Measurements from ENCODE around the gene TECPR1. TPM values are rescaled to one million over a fixed set of nuclear protein-coding genes. Genes with fewer than 3 reads are reported as not detected.

TECPR1 gene
- total and polyA plus RNA-seq, 2 of the 8 experiments (the other 6 are each of a cell fraction or from before 2014, with no cell fraction given), result 1.3 to 11.1 TPM

DNA sequence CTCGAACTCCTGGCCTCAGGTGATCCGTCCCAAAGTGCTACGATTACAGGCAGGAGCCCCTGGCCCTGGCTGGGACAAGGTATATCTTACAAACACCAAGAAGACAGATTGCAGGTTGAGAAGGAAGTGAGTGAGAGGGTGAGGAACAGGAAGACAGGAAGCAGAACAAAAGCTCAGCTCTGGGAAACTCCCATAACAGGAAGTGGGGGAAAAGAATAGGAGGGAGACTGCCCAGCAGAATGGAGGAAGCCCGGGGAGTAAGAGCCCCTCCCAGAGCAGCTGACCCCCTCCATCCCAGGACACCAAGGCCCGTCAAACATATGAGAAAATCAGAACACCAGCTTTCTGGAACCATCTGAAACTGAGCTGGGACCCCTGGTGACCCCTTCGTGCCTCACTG is 2.9 kb downstream of the TECPR1 start:
- Histone ChIP-seq H3K27ac (ENCODE audit: low read depth, low read length) (no peak overlapping the region), H3K79me2 (ENCODE audit: control insufficient read depth in 1 of 2, insufficient read depth in 2 of 2, low read length in 2 of 2) (peaks cover 0 to 7% of the 10 kb centered on the region in 2 experiments; a peak in 1 of 4 replicates), H2BK120ac (replicated peaks; ENCODE audit: low read depth, low read length) (no peak overlapping the region), H2BK15ac (ENCODE audit: low read length) (no peak overlapping the region), H3K56ac (replicated peaks; ENCODE audit: insufficient read length, low read depth, low read length) (no peak overlapping the region), H3K9ac (replicated peaks in 1 of 4; ENCODE audit: extremely low read depth in 1 of 4, low read depth in 3 of 4, low read length in 3 of 4) (no peak overlapping the region), H2AK5ac (ENCODE audit: low read depth, low read length) (no peak overlapping the region), H3K14ac (ENCODE audit: insufficient read length) (no peak overlapping the region), H4K5ac (ENCODE audit: insufficient read length, low read depth, low read length) (no peak overlapping the region), H2BK20ac (ENCODE audit: low read length) (no peak overlapping the region), H3K36me3 (ENCODE audit: control insufficient read depth in 2 of 4, insufficient read depth in 4 of 4, low read length in 3 of 4) (no peaks in the 10 kb centered on the region), H3K23ac (ENCODE audit: insufficient read length) (no peak overlapping the region), H2BK12ac (ENCODE audit: low read depth, low read length) (no peak overlapping the region), H2AFZ (ENCODE audit: low read length) (no peak overlapping the region), H3K4me1 (replicated peaks in 1 of 4; ENCODE audit: control insufficient read depth in 3 of 4, insufficient read depth in 4 of 4, low read length in 3 of 4) (peaks cover 0 to 14% (median 3%) of the 10 kb centered on the region in 4 experiments; a peak in 4 of 7 replicates), H3K4me2 (ENCODE audit: insufficient read depth in 1 of 2, low read depth in 2 of 2, low read length in 2 of 2) (no peak overlapping the region), H3K23me2 (ENCODE audit: low read depth, low read length) (peaks cover 6% of the 10 kb centered on the region), H4K91ac (replicated peaks; ENCODE audit: insufficient read length, low read length) (no peak overlapping the region), H4K20me1 (replicated peaks in 1 of 2; ENCODE audit: control insufficient read depth in 1 of 2, insufficient read depth in 2 of 2, low read length in 2 of 2) (no peaks in the 10 kb centered on the region), H2BK5ac (ENCODE audit: low read depth, low read length) (no peak overlapping the region), H3K18ac (ENCODE audit: extremely low read depth, low read length) (no peak overlapping the region), H3K4me3 (ENCODE audit: extremely low read depth in 1 of 4, insufficient read depth in 2 of 4, low read depth in 3 of 4, low read length in 4 of 4) (no peak overlapping the region), H3K4ac (replicated peaks; ENCODE audit: insufficient read length, low read depth, low read length) (no peak overlapping the region), H3K9me3 (ENCODE audit: insufficient read depth in 2 of 2, low read depth in 1 of 2, low read length in 1 of 2) (no peaks in the 10 kb centered on the region), H4K8ac (ENCODE audit: extremely low read depth, insufficient read depth, low read length) (no peak overlapping the region), H3K27me3 (replicated peaks in 1 of 4; ENCODE audit: control insufficient read depth in 3 of 4, extremely low read depth in 1 of 4, insufficient read depth in 3 of 4, low read length in 3 of 4) (no peaks in the 10 kb centered on the region; a peak in 1 of 7 replicates), H3K79me1 (ENCODE audit: low read depth, low read length) (no peaks in the 10 kb centered on the region; the same call in 1 of the 2 replicates)
- DNase-seq (ENCODE audit: low read depth in 1 of 2, low spot score in 2 of 2), result no peak
- no peak for FAIRE-seq
- WGBS, 2 experiments (ENCODE audit: extremely low coverage in 1 of 2, insufficient coverage in 1 of 2, insufficient read length in 1 of 2, insufficient replicate concordance in 2 of 2, low coverage in 1 of 2, low lambda C conversion rate in 2 of 2, missing lambda C conversion rate in 1 of 2), result 83% methylated on average over 6 of the region's 6 CpGs; no CpG with 5 or more reads in 1 of the 2 experiments
- ChIA-PET POLR2A (ENCODE audit: partially characterized antibody) (no interaction called here), CTCF (ENCODE audit: partially characterized antibody) (no interaction called here)
- no peak for TF ChIP-seq KDM5A (IDR thresholded peaks at IDR 0.05; ENCODE audit: low read length)
